Gastroesophageal sphincter (tissue), 4 donors: ENCODE results near the gene FAM20A. TPM values are rescaled to one million over a fixed set of nuclear protein-coding genes. Genes with fewer than 3 reads are reported as not detected.

ENCODE experiments used
- ATAC-seq: fragments of 150-250 bp; one replicate; pipeline ENCODE4 v1.9.1; 2016; ENCODE audit warnings: mild to moderate bottlenecking, moderate library complexity
- H3K27ac ChIP-seq, 4 donors: fragments of 200-600 bp; sonication (generic) in 3 of 4; 1 replicate in 3 of 4; 2 replicates in 1 of 4; pipeline ENCODE4 v1.5.1; 2016 to 2019
- H3K27me3 ChIP-seq: fragments of 200-600 bp; sonication (generic); one replicate; pipeline ENCODE4 v1.5.1; 2019
- H3K36me3 ChIP-seq, 2 donors: fragments of 200-600 bp; sonication (generic); one replicate each; pipeline ENCODE4 v1.5.1; 2019; ENCODE audit warnings: control low read depth in 1 of 2
- H3K4me1 ChIP-seq, 3 donors: fragments of 200-600 bp; sonication (generic); 1 replicate in 2 of 3; 2 replicates in 1 of 3; pipeline ENCODE4 v1.5.1; 2016 to 2019; ENCODE audit warnings: control low read depth in 2 of 3
- H3K4me3 ChIP-seq, 2 donors: fragments of 200-600 bp; sonication (generic); one replicate each; pipeline ENCODE4 v1.5.1; 2019; ENCODE audit warnings: mild to moderate bottlenecking in 1 of 2, moderate library complexity in 1 of 2
- H3K9me3 ChIP-seq, 3 donors: fragments of 200-600 bp; sonication (generic); one replicate each; pipeline ENCODE4 v1.5.1; 2017 to 2019; ENCODE audit warnings: control low read depth in 2 of 3
- EP300 ChIP-seq: sonication (generic); formaldehyde crosslinking; IDR thresholded peaks from one replicate; pipeline ENCODE4 v1.6.1; 2017; ENCODE audit warnings: antibody characterized with exemption, mild to moderate bottlenecking
- POLR2A ChIP-seq, 2 donors: fragments of 450-650 bp; IDR thresholded peaks; one replicate each; pipeline ENCODE4 v1.6.1; 2017; ENCODE audit warnings: antibody characterized with exemption in 2 of 2, mild to moderate bottlenecking in 2 of 2, moderate library complexity in 1 of 2
- POLR2AphosphoS5 ChIP-seq: sonication (generic); formaldehyde crosslinking; IDR thresholded peaks from one replicate; pipeline ENCODE4 v1.6.1; 2017; ENCODE audit warnings: antibody characterized with exemption
- WGBS, 2 donors: methylation state at CpG; one replicate each; pipeline ENCODE4 v1.1.5; 2018; ENCODE audit warnings: low coverage in 1 of 2; 5-methylcytosine and 5-hydroxymethylcytosine counted together
- total RNA-seq, 4 donors: library from RNA; depleted of rRNA; stranded (reverse); fragments of >200 nt; gene quantifications; one replicate each; pipeline ENCODE4 v1.1.0, GENCODE V29; 2016
- TF ChIP-seq, protein P1 (sequence below), 4 experiments: fragments of 200-600 bp in 2 of 4; fragments of 450-650 bp in 2 of 4; sonication (generic) in 1 of 4; IDR thresholded peaks; one replicate each; pipeline ENCODE4 v1.5.1; 2017 to 2019; ENCODE audit warnings: antibody characterized with exemption in 4 of 4, mild to moderate bottlenecking in 2 of 4, moderate library complexity in 2 of 4

Gene FAM20A
- total RNA-seq, 4 donors from 2014 or later: 1.4 to 13.7 (median 2.9) TPM

DNA sequence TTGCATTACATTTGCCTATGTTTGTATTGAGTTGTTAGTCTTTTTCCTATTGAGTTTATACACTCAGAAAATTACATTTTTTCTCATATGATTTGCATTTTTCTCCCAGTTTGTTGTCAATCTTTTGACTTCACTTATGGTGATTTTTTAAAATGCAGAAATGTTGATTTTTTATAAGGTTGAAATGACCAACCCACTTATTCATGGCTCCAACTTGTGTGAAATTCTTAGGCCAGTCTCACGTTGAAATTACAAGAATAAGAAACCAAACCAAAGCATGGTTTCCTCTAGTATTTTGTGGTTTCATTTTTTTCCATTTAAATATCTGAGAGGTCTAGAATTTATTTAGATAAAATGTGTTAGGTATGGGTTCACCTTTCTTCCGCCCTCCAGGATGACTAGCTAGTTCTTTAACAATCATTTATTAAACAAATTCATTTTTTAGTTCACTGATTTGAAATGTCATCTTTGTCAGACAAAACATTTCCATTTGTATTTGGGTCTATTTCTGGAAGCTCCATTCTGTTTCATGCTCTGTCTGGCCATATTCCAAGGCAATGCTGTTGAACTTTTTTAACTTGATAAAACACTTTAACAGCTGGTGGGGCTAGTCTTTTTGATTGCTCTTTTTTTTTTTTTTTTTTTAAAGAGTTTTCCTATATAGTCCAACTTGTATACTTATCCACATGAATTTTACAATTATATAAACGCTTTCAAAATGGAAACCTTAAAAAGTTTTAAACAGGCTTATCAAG lies 40.0 kb downstream of the FAM20A start:
- H3K4me3 ChIP-seq: no peak overlapping the region
- no peaks in the 10 kb centered on the region for H3K36me3 ChIP-seq
- WGBS, 2 donors: 15 to 17% methylated on average over 2 to 3 of the region's 3 CpGs
- no peaks in the 10 kb centered on the region for H3K27me3 ChIP-seq
- TF ChIP-seq POLR2A (IDR thresholded peaks at IDR 0.05): no peak
- TF ChIP-seq EP300: no peak
- no peak for TF ChIP-seq POLR2AphosphoS5
- TF ChIP-seq, protein P1, sequence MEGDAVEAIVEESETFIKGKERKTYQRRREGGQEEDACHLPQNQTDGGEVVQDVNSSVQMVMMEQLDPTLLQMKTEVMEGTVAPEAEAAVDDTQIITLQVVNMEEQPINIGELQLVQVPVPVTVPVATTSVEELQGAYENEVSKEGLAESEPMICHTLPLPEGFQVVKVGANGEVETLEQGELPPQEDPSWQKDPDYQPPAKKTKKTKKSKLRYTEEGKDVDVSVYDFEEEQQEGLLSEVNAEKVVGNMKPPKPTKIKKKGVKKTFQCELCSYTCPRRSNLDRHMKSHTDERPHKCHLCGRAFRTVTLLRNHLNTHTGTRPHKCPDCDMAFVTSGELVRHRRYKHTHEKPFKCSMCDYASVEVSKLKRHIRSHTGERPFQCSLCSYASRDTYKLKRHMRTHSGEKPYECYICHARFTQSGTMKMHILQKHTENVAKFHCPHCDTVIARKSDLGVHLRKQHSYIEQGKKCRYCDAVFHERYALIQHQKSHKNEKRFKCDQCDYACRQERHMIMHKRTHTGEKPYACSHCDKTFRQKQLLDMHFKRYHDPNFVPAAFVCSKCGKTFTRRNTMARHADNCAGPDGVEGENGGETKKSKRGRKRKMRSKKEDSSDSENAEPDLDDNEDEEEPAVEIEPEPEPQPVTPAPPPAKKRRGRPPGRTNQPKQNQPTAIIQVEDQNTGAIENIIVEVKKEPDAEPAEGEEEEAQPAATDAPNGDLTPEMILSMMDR (IDR thresholded peaks at IDR 0.05): no peak
- peaks cover 0 to 5% (median 0%) of the 10 kb centered on the region in 3 donors for H3K4me1 ChIP-seq
- no peak for ATAC-seq
- H3K27ac ChIP-seq: no peak overlapping the region
- no peaks in the 10 kb centered on the region for H3K9me3 ChIP-seq

DNA sequence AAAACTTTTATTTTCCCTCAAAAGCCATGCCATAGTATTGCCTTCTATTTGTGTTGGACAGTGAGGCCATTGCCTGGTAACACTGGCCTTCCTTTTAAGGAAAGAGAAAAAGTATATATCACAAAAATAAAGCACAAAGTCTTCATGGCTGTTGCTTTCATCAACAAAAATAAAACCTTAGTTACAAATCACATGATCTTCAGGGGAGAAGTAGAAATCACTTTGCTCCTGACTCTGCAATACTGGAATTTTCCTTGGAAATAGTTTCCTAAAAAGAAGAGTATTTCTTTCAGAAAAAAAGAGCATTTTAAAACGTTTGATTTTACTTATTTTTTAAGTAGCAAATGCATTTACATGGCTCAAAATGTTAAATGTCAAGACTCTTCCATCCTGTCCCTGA lies 41.9 kb downstream of the FAM20A start:
- no peak overlapping the region for H3K4me3 ChIP-seq
- H3K9me3 ChIP-seq: no peaks in the 10 kb centered on the region
- H3K4me1 ChIP-seq: peaks cover 0 to 5% (median 0%) of the 10 kb centered on the region in 3 donors
- ATAC-seq: no peak
- H3K27ac ChIP-seq: no peak overlapping the region
- TF ChIP-seq EP300 (no peak), POLR2A (IDR thresholded peaks at IDR 0.05) (no peak), POLR2AphosphoS5 (no peak)
- TF ChIP-seq, protein P1 (IDR thresholded peaks at IDR 0.05): no peak
- H3K27me3 ChIP-seq: no peaks in the 10 kb centered on the region
- peaks cover 0 to 7% of the 10 kb centered on the region in 2 donors for H3K36me3 ChIP-seq
- 0% methylated on average over 1 of the region's 1 CpG for WGBS, 2 donors

GRCh38 chr17:68556551-68556950 lies 44.6 kb downstream of the FAM20A start:
- Histone ChIP-seq H3K27ac (no peak overlapping the region), H3K9me3 (no peaks in the 10 kb centered on the region), H3K36me3 (peaks cover 0 to 7% of the 10 kb centered on the region in 2 donors), H3K27me3 (no peaks in the 10 kb centered on the region), H3K4me1 (peaks cover 0 to 1% (median 0%) of the 10 kb centered on the region in 3 donors), H3K4me3 (no peak overlapping the region)
- no peak for ATAC-seq
- TF ChIP-seq, protein P1 (IDR thresholded peaks at IDR 0.05): no peak
- TF ChIP-seq POLR2AphosphoS5: no peak
- no peak for TF ChIP-seq EP300
- TF ChIP-seq POLR2A (IDR thresholded peaks at IDR 0.05): no peak
- 68 to 83% methylated on average over 4 of the region's 4 CpGs for WGBS, 2 donors

DNA sequence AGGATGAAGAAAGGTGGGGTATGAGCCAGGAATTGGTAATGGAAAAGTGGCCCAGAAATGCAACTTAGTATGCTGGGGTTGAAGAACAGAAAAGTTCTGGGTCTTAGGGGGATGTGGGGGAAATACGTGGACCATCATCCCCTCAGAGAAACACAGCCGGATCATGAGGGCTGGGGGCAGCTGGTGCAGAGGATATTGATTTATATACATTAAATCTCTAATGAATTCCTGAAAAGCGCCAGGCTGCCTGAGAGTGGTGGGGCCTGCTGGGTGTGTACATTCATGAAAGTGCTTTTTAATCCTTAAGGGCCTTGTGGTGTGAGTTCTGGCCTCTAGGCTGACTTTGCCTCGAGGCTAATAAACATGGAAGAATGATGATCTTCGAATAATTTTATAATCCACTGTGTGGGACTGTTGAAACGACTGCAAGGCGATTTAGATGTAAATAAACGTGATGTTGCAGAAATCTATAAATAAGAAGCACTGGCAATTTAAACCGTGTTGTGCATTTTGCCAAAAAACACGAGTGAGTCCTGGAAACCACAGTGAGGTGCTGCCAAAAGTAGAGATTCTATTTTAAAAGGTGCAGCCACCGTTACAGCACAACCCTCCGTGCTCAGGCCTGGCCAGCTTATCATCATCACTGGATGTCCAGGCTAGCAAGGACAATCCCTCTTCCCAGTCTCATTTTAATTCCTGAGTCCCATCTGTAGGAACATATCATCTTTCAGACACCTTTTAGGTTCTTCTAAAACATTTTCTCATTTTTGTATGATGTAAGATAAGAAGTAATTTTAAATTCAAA lies 56.9 kb downstream of the FAM20A start:
- WGBS, 2 donors: 32 to 45% methylated on average over 12 of the region's 12 CpGs
- ATAC-seq: no peak
- Histone ChIP-seq H3K27ac (no peak overlapping the region), H3K27me3 (no peaks in the 10 kb centered on the region), H3K4me3 (no peak overlapping the region), H3K9me3 (no peaks in the 10 kb centered on the region), H3K36me3 (peaks cover 0 to 26% of the 10 kb centered on the region in 2 donors), H3K4me1 (peaks cover 0 to 10% (median 0%) of the 10 kb centered on the region in 3 donors)
- no peak for TF ChIP-seq EP300
- no peak for TF ChIP-seq POLR2AphosphoS5
- no peak for TF ChIP-seq POLR2A (IDR thresholded peaks at IDR 0.05)
- TF ChIP-seq, protein P1 (IDR thresholded peaks at IDR 0.05): no peak
